ENCODE results near the gene SELENOO.

Gene SELENOO

GRCh38 chr22:50216684-50217520 is 16.1 kb downstream of the SELENOO start:
- DNase-seq (ENCODE audit: low spot score), result no peak

GRCh38 chr22:50217543-50218152 is 16.8 kb downstream of the SELENOO start:
- DNase-seq (ENCODE audit: low spot score), result no peak

DNA sequence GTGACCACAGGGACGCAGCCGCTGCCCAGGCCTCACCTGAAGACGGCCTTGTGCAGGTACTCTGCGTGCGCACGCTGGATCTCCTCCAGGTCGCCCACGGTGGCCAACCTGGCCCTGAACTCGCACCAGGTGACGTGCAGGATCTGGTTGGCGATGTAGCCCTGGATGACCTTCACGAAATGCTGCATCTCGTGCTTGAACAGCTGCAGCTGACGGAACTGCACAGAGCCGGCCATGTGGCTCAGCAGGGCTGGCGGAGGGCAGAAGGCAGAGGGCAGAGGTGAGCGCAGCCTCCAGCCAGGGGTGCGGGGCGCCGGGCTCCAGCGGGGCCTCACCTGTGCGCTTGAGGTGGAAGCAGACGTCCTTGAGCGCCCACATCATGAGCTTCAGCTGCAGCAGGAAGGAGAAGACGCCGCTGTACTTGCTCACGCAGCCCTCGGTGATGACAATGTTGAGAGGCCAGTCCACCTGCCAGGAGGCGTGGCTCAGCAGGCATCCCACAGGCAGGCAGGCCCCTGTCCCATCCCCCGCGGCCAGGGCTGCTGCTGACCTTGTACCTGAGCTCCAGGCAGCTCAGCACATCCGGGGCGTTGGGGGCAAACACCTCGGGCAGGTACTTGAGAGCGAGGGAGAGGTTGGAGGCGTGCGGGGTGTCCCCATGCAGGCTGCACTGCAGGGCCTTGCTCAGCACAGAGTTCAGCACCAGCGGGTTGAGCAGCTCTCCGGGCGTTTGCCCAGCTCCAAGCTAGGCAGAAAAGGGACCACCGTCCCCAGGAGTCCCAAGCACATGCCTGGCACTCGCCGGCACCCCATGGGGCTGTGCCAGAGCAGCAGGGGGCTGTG is 17.6 kb downstream of the SELENOO start:
- no peak for DNase-seq (ENCODE audit: low spot score)

GRCh38 chr22:50218996-50219727 is 18.4 kb downstream of the SELENOO start:
- DNase-seq (ENCODE audit: low spot score), result peak; percentile 88

GRCh38 chr22:50219800-50220602 is 19.2 kb downstream of the SELENOO start:
- DNase-seq (ENCODE audit: low spot score), result no peak

- no peak for DNase-seq (ENCODE audit: low spot score)
These were observed 20.0 kb downstream of the SELENOO start for GRCh38 chr22:50220603-50221409.

DNA sequence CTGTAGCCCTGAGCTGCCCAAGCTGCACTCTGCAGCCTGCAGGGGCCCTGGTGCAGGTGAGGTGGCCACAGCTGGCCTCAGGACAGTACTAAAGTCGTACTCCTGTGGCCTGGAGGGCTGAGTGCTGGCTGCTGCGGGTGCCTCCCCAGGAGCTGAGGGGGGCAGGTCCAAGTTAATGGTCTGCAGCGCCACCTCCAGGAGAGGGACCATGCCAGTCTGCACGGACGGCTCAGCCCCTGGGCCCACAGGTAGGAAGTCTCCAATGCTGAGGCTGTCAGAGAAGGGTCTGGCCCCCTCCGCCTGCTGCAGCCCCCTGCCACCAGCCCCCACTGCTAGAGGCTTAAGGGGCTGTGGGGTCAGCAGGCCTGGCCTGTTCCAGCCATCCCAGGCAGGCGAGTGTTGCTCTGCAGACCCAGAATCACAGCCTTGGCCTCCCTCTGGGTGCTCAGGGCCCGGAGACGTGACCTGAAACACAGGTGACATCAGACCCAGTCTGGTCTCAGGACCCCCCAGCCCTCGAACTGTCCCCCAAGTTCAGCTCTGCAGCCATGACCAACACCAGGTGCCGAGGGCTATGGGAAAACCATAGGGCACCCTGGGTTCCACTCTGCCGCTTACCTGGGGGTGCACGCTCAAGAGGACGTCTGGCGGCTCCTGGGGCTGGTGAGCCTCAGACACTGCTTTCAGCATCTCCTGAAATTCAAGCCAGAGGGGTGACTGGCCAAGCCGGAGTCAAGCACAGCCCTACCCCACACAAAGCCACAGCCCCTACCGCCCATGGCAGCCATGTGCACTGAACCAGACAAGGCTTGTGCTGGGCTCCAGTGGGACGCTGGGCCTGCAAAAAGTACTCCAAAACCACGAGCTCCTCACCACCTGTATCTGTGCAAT is 20.8 kb downstream of the SELENOO start:
- DNase-seq (ENCODE audit: low spot score), result no peak

DNA sequence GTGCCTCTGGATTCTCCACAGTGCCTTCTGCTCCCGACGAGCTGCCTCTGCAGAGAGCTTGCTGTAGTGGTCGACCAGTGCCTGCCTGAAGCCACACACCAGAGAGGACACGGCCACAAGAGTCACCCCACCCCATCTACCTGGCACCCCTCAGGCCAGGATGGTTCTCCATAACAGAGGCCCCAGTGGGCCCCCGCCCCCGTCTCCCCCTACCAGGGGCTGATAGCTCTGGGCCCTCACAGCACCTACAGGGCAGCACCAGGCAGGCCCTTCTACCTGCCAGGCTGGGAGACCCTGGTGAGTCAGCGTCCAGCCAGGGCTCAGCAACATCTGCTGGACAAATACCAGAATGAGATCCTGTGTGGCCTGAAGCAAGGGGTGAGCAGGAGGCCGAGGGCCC is 21.7 kb downstream of the SELENOO start:
- no peak for DNase-seq (ENCODE audit: low spot score)

DNA sequence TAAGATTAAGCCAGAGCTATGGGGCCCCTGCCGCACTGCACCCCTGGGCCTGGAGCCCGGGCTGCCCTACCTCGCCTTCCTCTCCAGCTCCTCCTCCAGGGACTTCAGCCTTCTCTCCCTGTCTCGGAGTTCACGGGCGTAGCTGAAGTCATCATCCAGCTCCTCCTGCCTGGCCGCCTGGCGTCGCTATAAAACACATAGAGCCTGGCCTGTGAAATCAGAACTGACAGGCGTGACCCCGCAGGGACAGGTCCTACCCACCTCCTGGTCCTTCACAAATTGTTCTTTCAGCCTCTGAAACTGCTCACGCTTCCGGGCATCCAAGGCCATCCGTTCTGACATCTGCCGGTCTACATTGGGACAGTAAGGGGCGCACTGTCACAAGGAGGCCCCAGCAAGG is 23.3 kb downstream of the SELENOO start:
- no peak for DNase-seq (ENCODE audit: low spot score)

DNA sequence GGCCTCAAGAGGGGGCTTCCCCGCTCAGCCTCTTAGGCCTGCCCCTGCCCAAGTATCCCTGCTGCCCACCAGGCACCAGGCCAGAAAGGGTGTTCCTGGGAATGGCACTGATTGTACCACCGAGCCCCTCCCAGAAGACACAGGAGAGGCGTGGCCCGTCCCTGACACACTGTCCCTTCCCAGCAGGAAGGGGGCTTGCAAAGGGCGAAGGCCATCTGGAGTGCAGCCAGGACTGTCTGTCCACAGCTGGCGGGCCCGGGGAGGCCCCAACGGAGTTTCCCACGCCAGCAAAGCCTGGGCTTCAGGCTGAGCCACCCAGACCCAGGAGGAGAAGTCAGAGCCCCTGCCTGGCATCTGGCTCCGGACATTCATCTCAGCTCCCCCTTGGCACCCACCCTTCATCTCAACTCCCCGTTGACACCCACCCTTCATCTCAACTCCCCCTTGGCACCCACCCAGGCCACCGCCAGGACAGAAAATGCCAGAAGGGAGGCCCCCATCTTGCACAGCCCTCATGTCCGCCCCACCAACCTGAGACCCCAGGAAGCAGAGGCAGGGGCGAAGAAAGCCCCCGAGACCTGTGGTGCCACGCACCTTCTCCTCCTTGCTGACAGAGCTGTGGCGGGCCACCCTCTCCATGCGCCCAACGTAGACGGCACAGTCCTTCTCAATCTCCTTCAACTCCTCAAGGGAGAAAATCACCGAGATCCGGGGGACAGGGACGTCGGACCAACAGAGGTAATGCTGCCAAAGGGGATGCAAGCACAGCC is 24.6 kb downstream of the SELENOO start:
- no peak for DNase-seq (ENCODE audit: low spot score)

DNA sequence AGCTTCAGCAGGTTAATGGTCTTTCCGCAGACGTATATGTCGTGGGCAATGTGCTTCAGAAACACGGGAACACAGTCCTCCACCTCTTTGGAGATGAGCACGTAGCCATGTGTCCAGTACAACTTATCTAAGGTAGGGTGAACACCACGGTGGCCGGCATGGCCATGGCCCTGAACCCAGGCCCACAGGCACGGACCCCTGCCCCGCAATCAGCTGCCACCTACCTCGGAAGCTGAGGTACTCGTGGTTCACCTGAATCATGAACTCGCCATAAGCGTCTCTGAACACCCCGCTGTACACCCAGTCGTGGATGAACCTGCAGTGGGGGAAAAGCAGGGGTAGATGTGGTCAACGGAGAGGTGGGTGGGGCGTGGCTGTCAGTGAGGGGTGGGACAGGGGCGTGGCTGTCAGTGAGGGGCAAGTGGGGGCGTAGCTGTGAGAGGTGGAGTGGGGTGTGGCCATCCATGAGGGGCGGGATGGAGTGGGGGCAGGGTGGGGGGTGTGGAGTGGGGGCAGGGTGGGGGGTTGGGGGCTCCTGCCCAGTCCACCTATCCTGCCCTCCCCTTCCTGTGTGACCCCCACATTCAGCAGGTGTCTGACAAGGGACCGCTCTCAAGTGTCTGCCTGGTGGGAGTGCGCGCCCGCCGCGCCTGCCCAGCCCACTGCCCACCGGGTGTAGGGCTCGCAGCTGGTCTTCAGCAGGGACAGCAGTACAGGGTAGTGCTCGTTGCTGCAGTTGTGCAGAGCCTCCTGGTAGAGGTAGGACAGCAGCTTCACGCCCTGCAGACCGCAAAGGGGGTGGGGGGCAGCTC is 25.5 kb downstream of the SELENOO start:
- no peak for DNase-seq (ENCODE audit: low spot score)

- DNase-seq (ENCODE audit: low spot score), result no peak
These were observed 26.0 kb downstream of the SELENOO start for GRCh38 chr22:50226875-50227165.

DNA sequence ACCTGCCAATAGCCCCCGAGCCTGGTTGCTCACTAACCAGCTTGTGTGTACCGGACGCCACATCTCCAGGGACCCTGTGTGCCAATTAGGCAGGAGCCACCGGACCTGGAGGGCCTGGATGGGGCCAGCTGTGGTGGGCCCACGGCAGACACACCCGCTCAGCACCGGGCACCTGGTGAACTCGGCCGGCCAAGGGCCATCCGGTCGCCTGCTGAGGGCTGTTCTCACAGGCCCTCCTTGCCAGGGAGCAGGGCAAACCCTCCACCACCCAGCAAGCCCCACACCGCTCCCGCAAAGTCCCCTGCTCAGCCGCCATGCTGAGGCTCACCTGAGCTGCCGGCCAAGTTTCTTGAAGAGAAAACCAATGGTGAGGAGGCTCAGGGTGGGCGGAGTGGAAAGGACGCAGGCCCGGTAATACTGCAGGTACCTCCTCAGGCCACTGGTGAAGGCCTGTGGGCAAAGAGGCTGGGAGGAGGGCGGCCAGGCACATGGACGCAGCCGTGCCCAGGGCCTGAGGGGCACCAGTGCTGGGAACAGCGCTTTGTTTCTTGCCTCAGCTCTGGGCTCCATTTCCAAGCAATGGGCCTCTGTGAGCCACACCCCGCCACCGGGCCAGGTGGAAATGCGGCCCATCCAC is 26.9 kb downstream of the SELENOO start:
- DNase-seq (ENCODE audit: low spot score), result no peak

- DNase-seq (ENCODE audit: low spot score), result no peak
These were observed 27.6 kb downstream of the SELENOO start for GRCh38 chr22:50228366-50228765.

DNA sequence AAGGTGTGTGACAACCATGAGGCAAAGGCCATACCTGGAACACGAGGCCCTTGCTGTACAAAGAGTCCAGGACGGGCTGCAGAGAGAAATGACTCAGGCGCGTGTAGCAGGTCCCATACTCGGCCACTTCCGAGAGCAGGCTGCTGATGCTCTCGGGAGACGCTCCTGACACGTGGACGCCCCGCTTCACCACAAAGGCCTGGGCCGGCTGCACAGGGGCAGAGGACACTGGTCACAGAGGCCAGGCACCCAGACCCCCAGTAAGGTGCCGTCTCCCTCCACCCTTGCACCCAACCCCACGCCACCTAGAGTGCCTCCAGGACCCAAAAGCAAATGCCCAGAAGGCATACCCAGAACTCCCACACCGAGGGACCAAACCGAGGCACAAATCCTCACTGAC is 28.6 kb downstream of the SELENOO start:
- DNase-seq (ENCODE audit: low spot score), result no peak

- DNase-seq (ENCODE audit: low spot score), result no peak
These were observed 31.8 kb downstream of the SELENOO start for GRCh38 chr22:50232481-50233151.

DNA sequence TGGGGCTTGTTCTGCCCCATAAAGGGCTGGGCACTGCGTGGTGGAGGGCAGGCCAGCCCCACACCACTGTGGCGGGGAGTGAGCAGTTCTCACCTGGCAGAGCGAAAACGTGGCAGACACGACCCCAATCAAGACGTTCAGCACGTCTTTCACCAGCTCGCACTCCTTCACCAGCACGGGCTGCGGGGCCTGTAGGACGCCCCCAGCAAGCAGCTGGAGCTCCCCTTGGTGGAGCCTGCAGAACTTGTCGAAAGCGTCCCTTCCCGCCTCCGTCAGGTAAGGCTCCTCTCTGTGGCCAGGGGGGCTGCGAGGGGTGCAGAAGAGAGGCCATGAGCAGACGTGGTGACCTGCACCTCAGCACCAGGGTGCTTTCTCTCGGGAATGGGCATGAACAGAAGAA is 32.4 kb downstream of the SELENOO start:
- DNase-seq (ENCODE audit: low spot score), result no peak

Measured in AG08395 (cell line).